ENCODE data around the gene PALD1. TPM values are rescaled to one million over a fixed set of nuclear protein-coding genes. Genes with fewer than 3 reads are reported as not detected.

PALD1 gene
- total RNA-seq, 2 donors from 2014 or later = 1.3 to 3.9 TPM

DNA sequence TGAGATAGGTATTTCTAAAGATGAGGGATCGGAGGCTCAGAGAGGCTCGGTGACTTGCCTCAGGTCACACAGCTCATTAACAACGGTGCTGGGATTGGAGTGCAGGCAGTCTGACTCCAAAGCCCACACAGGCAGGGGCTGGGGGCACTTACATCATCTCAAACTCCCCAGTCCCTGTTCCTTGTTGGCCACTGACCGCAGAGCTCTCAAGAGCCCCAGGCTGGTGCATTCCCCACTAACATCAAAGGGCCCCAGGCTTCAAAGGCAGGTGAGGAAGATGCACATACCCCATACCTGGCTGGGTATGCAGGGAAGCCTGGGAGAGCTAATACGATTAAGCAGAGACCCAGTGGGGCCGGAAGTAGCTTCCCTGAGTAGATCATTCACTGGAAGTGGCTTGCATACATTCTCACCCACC lies 23.3 kb upstream of the PALD1 start:
- intact Hi-C loops (cut with DNase I, micrococcal nuclease) = no loop called here
- DNase-seq = no peak
- ATAC-seq = no peak

DNA sequence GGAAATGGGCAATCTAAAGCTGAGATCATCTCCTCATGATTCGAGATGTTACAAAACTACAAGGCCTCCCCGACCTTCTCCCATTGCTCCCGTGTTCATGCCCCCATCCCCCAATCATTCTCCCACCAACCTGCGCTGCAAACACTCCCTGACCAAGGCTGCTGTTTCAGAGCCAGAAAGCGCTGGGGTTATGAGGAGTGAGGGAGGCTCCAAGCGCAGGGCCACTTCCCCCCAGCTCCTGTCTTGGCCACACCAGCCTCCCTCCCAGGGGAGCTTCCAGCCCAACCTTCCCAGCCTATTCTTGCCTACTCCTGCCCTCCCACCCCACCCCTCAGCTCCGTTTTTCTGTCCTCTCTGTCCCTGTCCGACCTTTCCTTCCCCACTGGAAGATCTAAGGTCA lies 22.4 kb upstream of the PALD1 start:
- intact Hi-C loops (cut with DNase I, micrococcal nuclease) = no loop called here
- no peak for ATAC-seq

GRCh38 chr10:70457759-70458305 lies 20.7 kb upstream of the PALD1 start:
- ATAC-seq (no peak), DNase-seq (no peak)
- intact Hi-C loops (cut with DNase I, micrococcal nuclease) = no loop called here

More for the DNA sequence above, 22.4 kb upstream of the PALD1 start:
- DNase-seq = no peak

GRCh38 chr10:70458329-70459060 lies 20.1 kb upstream of the PALD1 start:
- peak; percentile 70 for ATAC-seq
- intact Hi-C loops (cut with DNase I, micrococcal nuclease) = no loop called here

DNA sequence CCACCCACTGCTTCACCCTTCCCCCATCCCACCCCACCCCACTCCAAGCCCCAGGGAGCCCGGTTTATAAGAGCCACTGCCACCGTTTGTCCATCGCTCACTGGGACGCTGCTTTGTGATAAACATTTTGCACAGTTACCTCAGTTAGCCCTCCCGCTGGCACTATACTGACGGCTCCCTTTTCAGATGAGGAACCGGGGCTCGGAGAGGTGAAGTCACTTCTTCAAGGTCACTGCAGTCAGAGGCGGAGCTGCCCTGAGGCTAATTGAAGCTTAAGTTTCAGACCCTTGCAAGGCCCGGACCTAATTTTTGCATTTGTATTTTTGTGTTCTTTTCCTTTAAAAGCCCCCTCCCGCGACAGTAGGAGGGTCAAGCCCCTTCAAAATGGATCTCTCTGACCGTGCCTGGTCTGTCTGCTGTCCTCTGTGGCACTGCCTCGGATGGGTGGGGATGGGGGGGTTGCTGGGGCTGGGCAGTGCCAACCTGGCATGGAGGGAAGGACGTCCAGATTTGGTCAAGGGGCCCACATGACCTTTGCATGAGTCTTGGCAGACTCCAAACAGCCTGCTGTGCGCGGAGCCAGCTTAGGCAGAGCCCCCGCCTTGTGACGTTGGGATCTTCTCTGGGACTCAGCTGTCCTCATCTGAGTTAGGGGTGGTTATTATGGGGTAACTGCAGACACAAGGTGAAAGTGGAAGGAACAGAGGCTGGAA lies 19.4 kb upstream of the PALD1 start:
- ATAC-seq (no peak), DNase-seq (peak in 1 of 2 donors; percentile 47)
- intact Hi-C loops (cut with DNase I, micrococcal nuclease) = no loop called here

More at GRCh38 chr10:70458329-70459060, 20.1 kb upstream of the PALD1 start:
- peak; percentile 58 for DNase-seq

- peak; percentile 35 for ATAC-seq
- intact Hi-C loops (cut with DNase I, micrococcal nuclease) = loop anchor here (5.0 kb wide), 1 partner anchor 82 kb away; no protein-coding TSS in a partner anchor
- no peak for DNase-seq
Observed at GRCh38 chr10:70459774-70460490, 18.6 kb upstream of the PALD1 start.

DNA sequence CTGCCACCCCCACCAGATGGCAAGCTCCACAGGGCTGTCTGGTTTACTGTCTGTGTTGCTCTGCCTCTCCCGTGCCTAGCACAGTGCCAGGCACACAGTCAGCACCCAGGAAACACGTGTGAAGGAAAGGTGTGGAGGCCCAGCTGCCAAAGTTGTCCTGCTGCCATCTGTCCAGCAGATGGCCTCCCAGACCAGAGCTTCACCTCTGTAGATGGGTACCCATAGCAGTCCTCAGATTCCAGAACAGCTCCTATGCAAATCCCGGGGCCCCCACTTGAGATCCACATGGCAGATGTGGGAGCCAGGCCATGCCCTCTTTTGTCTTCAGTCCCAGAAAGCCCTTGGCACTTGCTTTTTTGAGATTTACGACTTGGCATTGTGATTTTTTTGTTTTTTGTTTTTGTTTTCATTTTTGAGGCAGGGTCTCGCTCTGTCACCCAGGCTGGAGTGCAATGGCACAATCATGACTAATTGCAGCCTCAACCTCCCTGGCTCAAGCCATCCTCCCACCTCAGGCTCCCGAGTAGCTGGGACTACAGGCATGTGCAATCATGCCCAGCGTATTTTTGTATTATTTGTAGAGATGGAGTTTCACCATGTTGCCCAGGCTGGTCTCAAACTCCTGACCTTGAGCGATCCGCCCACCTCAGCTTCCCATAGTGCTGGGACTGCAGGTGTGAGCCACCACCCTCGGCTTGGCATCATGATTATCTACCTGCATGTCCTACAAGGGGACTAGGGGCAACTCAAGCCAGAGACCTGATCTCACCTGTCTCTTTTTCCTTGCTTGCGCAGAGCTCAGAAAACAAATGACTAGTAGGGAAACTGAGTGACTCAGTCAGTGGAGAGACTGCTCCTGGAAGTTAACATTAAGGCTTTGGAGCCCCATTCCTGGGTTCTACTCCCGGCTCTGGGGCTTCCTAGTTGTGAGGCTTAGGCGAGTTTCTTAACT lies 16.9 kb upstream of the PALD1 start:
- DNase-seq = peak in 1 of 2 donors; percentile 65
- ATAC-seq = peak; percentile 78
- intact Hi-C loops (cut with DNase I, micrococcal nuclease) = loop anchor here (5.0 kb wide), 1 partner anchor 81 kb away; no protein-coding TSS in a partner anchor

GRCh38 chr10:70462349-70462984 lies 16.1 kb upstream of the PALD1 start:
- ATAC-seq (no peak), DNase-seq (peak; percentile 24 to 46)
- intact Hi-C loops (cut with DNase I, micrococcal nuclease) = loop anchor here (5.0 kb wide), 1 partner anchor 80 kb away; no protein-coding TSS in a partner anchor

- DNase-seq (no peak), ATAC-seq (no peak)
- intact Hi-C loops (cut with DNase I, micrococcal nuclease) = no loop called here
Observed at GRCh38 chr10:70465278-70465677, 13.3 kb upstream of the PALD1 start.

GRCh38 chr10:70465832-70466231 lies 12.7 kb upstream of the PALD1 start:
- ATAC-seq (no peak), DNase-seq (no peak)
- intact Hi-C loops (cut with DNase I, micrococcal nuclease) = no loop called here

- no peak for DNase-seq
- ATAC-seq = no peak
- intact Hi-C loops (cut with DNase I, micrococcal nuclease) = no loop called here
Observed at GRCh38 chr10:70466951-70467350, 11.6 kb upstream of the PALD1 start.

- ATAC-seq (no peak), DNase-seq (no peak)
- intact Hi-C loops (cut with DNase I, micrococcal nuclease) = no loop called here
Observed at GRCh38 chr10:70472799-70473454, 5.6 kb upstream of the PALD1 start.

- intact Hi-C loops (cut with DNase I, micrococcal nuclease) = no loop called here
- DNase-seq (no peak), ATAC-seq (no peak)
Observed at GRCh38 chr10:70474780-70475179, 3.8 kb upstream of the PALD1 start.

GRCh38 chr10:70475661-70476060 lies 2.9 kb upstream of the PALD1 start:
- no peak for DNase-seq
- ATAC-seq = no peak
- intact Hi-C loops (cut with DNase I, micrococcal nuclease) = no loop called here

GRCh38 chr10:70476249-70477035 lies 2.1 kb upstream of the PALD1 start:
- intact Hi-C loops (cut with DNase I, micrococcal nuclease) = no loop called here
- no peak for ATAC-seq
- DNase-seq = no peak

DNA sequence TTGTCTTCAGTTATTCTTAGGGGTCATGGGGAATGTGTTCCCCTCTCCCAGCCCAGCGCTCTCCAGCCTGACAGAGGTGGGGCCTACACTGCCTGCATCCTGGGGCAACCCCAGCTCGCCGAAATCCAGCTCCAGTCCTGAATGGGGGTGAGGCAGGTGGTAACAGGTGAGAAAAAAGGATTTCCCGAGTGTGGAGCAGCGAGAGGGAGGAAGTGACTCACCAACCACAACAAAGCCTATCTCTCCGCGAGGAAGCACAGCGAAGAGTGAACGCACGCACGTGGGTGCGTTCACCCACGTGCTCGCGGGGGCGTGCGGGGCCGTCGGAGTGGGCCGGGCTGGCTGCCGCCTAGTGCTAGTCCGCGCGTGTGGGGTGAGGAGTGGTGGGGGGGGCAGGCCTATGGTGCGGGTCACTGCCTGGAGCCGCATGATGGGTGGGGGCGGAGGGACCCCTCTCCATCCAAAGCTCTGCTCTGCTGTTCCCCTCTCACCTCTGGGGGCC lies 855 bp upstream of the PALD1 start:
- intact Hi-C loops (cut with DNase I, micrococcal nuclease) = no loop called here
- ATAC-seq (peak; percentile 22), DNase-seq (peak in 1 of 2 donors; percentile 52)

All from left colon (tissue), 2 donors.